Neural cell (in vitro differentiated cells): ENCODE results near the gene SCN1A. TPM values are rescaled to one million over a fixed set of nuclear protein-coding genes. Genes with fewer than 3 reads are reported as not detected.

Source experiments
- H2AFZ ChIP-seq: fragments of 200-600, 300-800 bp; sonication (generic), shearing (Covaris generic); 2 replicates; pipeline ENCODE4 v1.6.0; 2014; ENCODE audit warnings: low read depth, mild to moderate bottlenecking, antibody characterized with exemption, low read length, moderate library complexity
- H3F3A ChIP-seq: fragments of 200-600 bp; shearing (Covaris generic); 2 replicates; pipeline ENCODE4 v1.6.1; 2016; ENCODE audit warnings: mild to moderate bottlenecking, moderate library complexity, mixed read lengths, antibody characterized with exemption, low read length; ENCODE audit not compliant: insufficient read depth, poor library complexity, severe bottlenecking
- H3K27ac ChIP-seq: fragments of 200-600, 300-800 bp; sonication (generic), shearing (Covaris generic); 2 replicates; pipeline ENCODE4 v1.5.1; 2014; ENCODE audit warnings: mild to moderate bottlenecking, low read length, moderate library complexity
- H3K27me3 ChIP-seq: fragments of 300-800, 200-600 bp; sonication (generic), shearing (Covaris generic); 2 replicates; pipeline ENCODE4 v1.6.0; 2014; ENCODE audit warnings: mild to moderate bottlenecking, low read depth, low read length, moderate library complexity; ENCODE audit not compliant: insufficient read depth
- H3K36me3 ChIP-seq: fragments of 300-800, 200-600 bp; sonication (generic), shearing (Covaris generic); 2 replicates; pipeline ENCODE4 v1.5.1; 2014; ENCODE audit warnings: mild to moderate bottlenecking, antibody characterized with exemption, low read length, moderate library complexity; ENCODE audit not compliant: insufficient read depth
- H3K4me2 ChIP-seq: fragments of 300-800, 200-600 bp; sonication (generic), shearing (Covaris generic); 2 replicates; pipeline ENCODE4 v1.6.0; 2014; ENCODE audit warnings: mild to moderate bottlenecking, low read length
- H3K4me3 ChIP-seq: fragments of 300-800, 200-600 bp; sonication (generic), shearing (Covaris generic); 2 replicates; pipeline ENCODE4 v1.5.1; 2014; ENCODE audit warnings: mild to moderate bottlenecking, low read length, moderate library complexity
- H3K79me2 ChIP-seq: fragments of 200-600 bp; shearing (Covaris generic); replicated peaks from 2 replicates; pipeline ENCODE4 v1.6.0; 2014; ENCODE audit warnings: mild to moderate bottlenecking, low read length, moderate library complexity; ENCODE audit not compliant: insufficient read depth
- H3K9ac ChIP-seq: fragments of 300-800, 200-600 bp; sonication (generic), shearing (Covaris generic); 2 replicates; pipeline ENCODE4 v1.6.1; 2016; ENCODE audit warnings: mild to moderate bottlenecking, low read length, mixed read lengths
- H3K9me2 ChIP-seq: fragments of 200-600 bp; shearing (Covaris generic); 2 replicates; pipeline ENCODE4 v1.6.1; 2016; ENCODE audit warnings: mild to moderate bottlenecking, low read length, mixed read lengths; ENCODE audit not compliant: insufficient read depth
- H3K9me3 ChIP-seq: fragments of 200-600, 300-800 bp; sonication (generic), shearing (Covaris generic); 2 replicates; pipeline ENCODE4 v1.6.1; 2016; ENCODE audit warnings: mild to moderate bottlenecking, mixed run types, low read length, moderate library complexity, mixed read lengths
- H4K20me1 ChIP-seq: fragments of 200-600 bp; shearing (Covaris generic); 2 replicates; pipeline ENCODE4 v1.6.1; 2016; ENCODE audit warnings: mild to moderate bottlenecking, mixed run types; ENCODE audit not compliant: insufficient read depth
- EP300 ChIP-seq: fragments of 450-650 bp; conservative IDR thresholded peaks from 2 replicates; pipeline ENCODE4 v1.6.1; 2014; ENCODE audit warnings: antibody characterized with exemption, mild to moderate bottlenecking, moderate library complexity; ENCODE audit not compliant: poor library complexity, severe bottlenecking
- EZH2 ChIP-seq: fragments of 200-600, 300-800 bp; shearing (Covaris generic), sonication (generic); IDR thresholded peaks from 2 replicates; pipeline ENCODE4 v1.6.1; 2014; ENCODE audit warnings: antibody characterized with exemption, low read length, borderline replicate concordance, mild to moderate bottlenecking; ENCODE audit not compliant: insufficient read depth, poor library complexity, severe bottlenecking
- MXI1 ChIP-seq: fragments of 450-650 bp; conservative IDR thresholded peaks from 2 replicates; pipeline ENCODE4 v1.6.1; 2014; ENCODE audit warnings: antibody characterized with exemption, mild to moderate bottlenecking; ENCODE audit not compliant: poor library complexity, severe bottlenecking
- POLR2AphosphoS5 ChIP-seq: IDR thresholded peaks from 2 replicates; pipeline ENCODE4 v1.6.1; 2012
- RAD21 ChIP-seq: fragments of 450-650 bp; conservative IDR thresholded peaks from 2 replicates; pipeline ENCODE4 v1.6.1; 2014; ENCODE audit warnings: antibody characterized with exemption, mild to moderate bottlenecking, moderate library complexity
- SMC3 ChIP-seq: fragments of 450-650 bp; conservative IDR thresholded peaks from 2 replicates; pipeline ENCODE4 v1.6.1; 2014; ENCODE audit warnings: antibody characterized with exemption, mild to moderate bottlenecking, moderate library complexity; ENCODE audit not compliant: poor library complexity
- TAF1 ChIP-seq: IDR thresholded peaks from 2 replicates; pipeline ENCODE4 v1.6.1; 2012; ENCODE audit warnings: low read depth
- polyA plus RNA-seq: library from polyadenylated mRNA; depleted of rRNA; stranded (reverse); fragments of >200 nt; gene quantifications from 2 replicates; pipeline ENCODE4 v1.2.3, GENCODE V29; 2014
- TF ChIP-seq, protein P1 (sequence below): fragments of 450-650 bp; IDR thresholded peaks from 2 replicates; pipeline ENCODE4 v1.5.1; 2014; ENCODE audit warnings: antibody characterized with exemption, mild to moderate bottlenecking, moderate library complexity; ENCODE audit not compliant: poor library complexity, severe bottlenecking
- TF ChIP-seq, protein P2 (sequence below): IDR thresholded peaks from 2 replicates; pipeline ENCODE4 v1.6.1; 2012; ENCODE audit warnings: borderline replicate concordance

SCN1A gene
- polyA plus RNA-seq, 1 donor from 2014 or later = 1.0 TPM

DNA sequence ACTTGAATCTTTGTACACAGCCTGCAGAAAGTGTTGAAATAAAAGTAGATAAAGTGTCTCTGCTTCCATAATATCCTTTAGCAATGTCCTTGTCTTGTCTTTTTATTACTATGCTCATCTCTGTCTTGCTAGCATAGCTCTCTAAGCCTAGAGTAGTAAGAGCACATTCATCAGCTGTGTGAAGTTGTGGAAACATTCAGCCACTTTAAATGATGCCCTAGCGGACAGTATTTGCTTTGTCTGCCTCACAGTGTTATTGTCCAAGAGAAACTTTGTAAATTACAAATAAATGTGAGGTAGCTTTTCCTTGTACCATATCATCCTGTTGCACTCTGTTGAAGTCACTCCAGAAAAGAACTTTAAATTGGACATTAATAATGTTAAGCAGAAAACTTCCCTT is 113.9 kb downstream of the SCN1A start:
- Histone ChIP-seq H3K36me3 (no peaks in the 10 kb centered on the region), H3K9me2 (no peaks in the 10 kb centered on the region), H3K27me3 (no peaks in the 10 kb centered on the region), H3K9ac (no peak overlapping the region), H3K9me3 (no peaks in the 10 kb centered on the region), H2AFZ (no peak overlapping the region), H3K27ac (no peak overlapping the region), H4K20me1 (no peaks in the 10 kb centered on the region), H3K4me2 (no peak overlapping the region), H3K4me3 (no peak overlapping the region), H3F3A (no peaks in the 10 kb centered on the region), H3K79me2 (no peaks in the 10 kb centered on the region)
- TF ChIP-seq SMC3 (no peak), RAD21 (no peak), MXI1 (no peak), EP300 (no peak)

DNA sequence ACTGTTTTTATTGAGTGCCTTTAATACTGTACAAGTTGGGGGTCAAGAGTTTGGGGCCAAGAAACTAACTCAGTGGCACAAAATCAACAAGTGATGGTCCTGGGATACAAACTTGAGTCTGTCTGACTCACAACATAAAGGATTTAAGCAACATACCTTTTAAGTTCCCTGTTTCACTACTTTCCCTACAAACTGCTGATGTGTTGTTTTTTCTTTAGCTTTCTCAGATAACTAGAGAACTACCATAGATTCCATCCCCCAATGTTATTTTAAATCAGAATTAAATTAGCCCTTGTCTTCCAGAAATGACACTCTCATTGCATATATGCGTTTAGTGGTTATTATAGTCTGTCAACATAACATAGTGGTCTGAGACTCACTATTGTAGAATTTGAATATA is 116.2 kb downstream of the SCN1A start:
- H2AFZ ChIP-seq = no peak overlapping the region

DNA sequence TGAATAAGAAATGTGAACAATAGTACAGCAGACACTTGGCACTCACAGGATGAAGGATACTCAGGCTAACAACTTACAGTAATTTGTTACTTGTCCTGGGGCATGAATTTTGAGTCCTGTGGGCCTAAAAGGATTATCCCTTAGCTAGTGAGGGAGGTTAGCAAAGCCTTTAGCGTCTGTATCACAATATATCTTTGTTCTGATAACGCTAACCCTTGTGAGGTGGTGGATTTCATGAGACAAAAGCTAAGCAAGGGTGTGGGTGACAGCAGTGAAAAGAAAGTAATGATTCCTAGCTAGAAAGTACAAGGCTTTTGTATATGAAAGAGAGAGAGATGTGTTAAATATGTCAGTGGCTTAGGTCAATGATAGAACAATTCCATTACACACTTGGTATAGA is 127.4 kb downstream of the SCN1A start:
- no peaks in the 10 kb centered on the region for H3F3A ChIP-seq
- no peaks in the 10 kb centered on the region for H3K79me2 ChIP-seq
- no peak overlapping the region for H2AFZ ChIP-seq
- H4K20me1 ChIP-seq = no peaks in the 10 kb centered on the region
- H3K4me3 ChIP-seq = no peak overlapping the region
- H3K9ac ChIP-seq = no peak overlapping the region
- no peaks in the 10 kb centered on the region for H3K9me3 ChIP-seq
- H3K27ac ChIP-seq = no peak overlapping the region
- H3K9me2 ChIP-seq = no peaks in the 10 kb centered on the region
- H3K27me3 ChIP-seq = no peaks in the 10 kb centered on the region
- H3K36me3 ChIP-seq = no peaks in the 10 kb centered on the region
- no peak overlapping the region for H3K4me2 ChIP-seq
- TF ChIP-seq MXI1 (no peak), EZH2 (no peak), RAD21 (no peak), SMC3 (no peak), EP300 (no peak), POLR2AphosphoS5 (no peak), TAF1 (no peak)
- TF ChIP-seq, protein P1, sequence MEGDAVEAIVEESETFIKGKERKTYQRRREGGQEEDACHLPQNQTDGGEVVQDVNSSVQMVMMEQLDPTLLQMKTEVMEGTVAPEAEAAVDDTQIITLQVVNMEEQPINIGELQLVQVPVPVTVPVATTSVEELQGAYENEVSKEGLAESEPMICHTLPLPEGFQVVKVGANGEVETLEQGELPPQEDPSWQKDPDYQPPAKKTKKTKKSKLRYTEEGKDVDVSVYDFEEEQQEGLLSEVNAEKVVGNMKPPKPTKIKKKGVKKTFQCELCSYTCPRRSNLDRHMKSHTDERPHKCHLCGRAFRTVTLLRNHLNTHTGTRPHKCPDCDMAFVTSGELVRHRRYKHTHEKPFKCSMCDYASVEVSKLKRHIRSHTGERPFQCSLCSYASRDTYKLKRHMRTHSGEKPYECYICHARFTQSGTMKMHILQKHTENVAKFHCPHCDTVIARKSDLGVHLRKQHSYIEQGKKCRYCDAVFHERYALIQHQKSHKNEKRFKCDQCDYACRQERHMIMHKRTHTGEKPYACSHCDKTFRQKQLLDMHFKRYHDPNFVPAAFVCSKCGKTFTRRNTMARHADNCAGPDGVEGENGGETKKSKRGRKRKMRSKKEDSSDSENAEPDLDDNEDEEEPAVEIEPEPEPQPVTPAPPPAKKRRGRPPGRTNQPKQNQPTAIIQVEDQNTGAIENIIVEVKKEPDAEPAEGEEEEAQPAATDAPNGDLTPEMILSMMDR = no peak
- TF ChIP-seq, protein P2, sequence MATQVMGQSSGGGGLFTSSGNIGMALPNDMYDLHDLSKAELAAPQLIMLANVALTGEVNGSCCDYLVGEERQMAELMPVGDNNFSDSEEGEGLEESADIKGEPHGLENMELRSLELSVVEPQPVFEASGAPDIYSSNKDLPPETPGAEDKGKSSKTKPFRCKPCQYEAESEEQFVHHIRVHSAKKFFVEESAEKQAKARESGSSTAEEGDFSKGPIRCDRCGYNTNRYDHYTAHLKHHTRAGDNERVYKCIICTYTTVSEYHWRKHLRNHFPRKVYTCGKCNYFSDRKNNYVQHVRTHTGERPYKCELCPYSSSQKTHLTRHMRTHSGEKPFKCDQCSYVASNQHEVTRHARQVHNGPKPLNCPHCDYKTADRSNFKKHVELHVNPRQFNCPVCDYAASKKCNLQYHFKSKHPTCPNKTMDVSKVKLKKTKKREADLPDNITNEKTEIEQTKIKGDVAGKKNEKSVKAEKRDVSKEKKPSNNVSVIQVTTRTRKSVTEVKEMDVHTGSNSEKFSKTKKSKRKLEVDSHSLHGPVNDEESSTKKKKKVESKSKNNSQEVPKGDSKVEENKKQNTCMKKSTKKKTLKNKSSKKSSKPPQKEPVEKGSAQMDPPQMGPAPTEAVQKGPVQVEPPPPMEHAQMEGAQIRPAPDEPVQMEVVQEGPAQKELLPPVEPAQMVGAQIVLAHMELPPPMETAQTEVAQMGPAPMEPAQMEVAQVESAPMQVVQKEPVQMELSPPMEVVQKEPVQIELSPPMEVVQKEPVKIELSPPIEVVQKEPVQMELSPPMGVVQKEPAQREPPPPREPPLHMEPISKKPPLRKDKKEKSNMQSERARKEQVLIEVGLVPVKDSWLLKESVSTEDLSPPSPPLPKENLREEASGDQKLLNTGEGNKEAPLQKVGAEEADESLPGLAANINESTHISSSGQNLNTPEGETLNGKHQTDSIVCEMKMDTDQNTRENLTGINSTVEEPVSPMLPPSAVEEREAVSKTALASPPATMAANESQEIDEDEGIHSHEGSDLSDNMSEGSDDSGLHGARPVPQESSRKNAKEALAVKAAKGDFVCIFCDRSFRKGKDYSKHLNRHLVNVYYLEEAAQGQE = no peak

More for the DNA sequence above, 116.2 kb downstream of the SCN1A start:
- no peaks in the 10 kb centered on the region for H3K79me2 ChIP-seq
- no peak overlapping the region for H3K27ac ChIP-seq
- H3K36me3 ChIP-seq = no peaks in the 10 kb centered on the region
- no peak for TF ChIP-seq TAF1
- TF ChIP-seq, protein P1 = no peak
- TF ChIP-seq EZH2 = no peak
- H3K9me2 ChIP-seq = no peaks in the 10 kb centered on the region
- no peaks in the 10 kb centered on the region for H4K20me1 ChIP-seq
- no peak overlapping the region for H3K9ac ChIP-seq
- H3K4me3 ChIP-seq = no peak overlapping the region
- no peaks in the 10 kb centered on the region for H3K27me3 ChIP-seq
- H3F3A ChIP-seq = no peaks in the 10 kb centered on the region
- no peak overlapping the region for H3K4me2 ChIP-seq
- H3K9me3 ChIP-seq = no peaks in the 10 kb centered on the region
